GM10847 (cell line): Measurements from ENCODE around the gene GPBAR1.

Experiments used
- POLR2A ChIP-seq: IDR thresholded peaks from 2 replicates; pipeline ENCODE4 v1.6.1; 2011; ENCODE audit not compliant: insufficient read length; ENCODE audit errors: extremely low read depth

The GPBAR1 gene

GRCh38 chr2:218229851-218230250 is 31.0 kb upstream of the GPBAR1 start:
- no peak for TF ChIP-seq POLR2A

GRCh38 chr2:218230882-218231281 is 29.9 kb upstream of the GPBAR1 start:
- no peak for TF ChIP-seq POLR2A

- no peak for TF ChIP-seq POLR2A
Observed at GRCh38 chr2:218233543-218233942, 27.3 kb upstream of the GPBAR1 start.

GRCh38 chr2:218234521-218234920 is 26.3 kb upstream of the GPBAR1 start:
- no peak for TF ChIP-seq POLR2A

GRCh38 chr2:218235017-218235416 is 25.8 kb upstream of the GPBAR1 start:
- no peak for TF ChIP-seq POLR2A

- no peak for TF ChIP-seq POLR2A
Observed at GRCh38 chr2:218236829-218237228, 24.0 kb upstream of the GPBAR1 start.

GRCh38 chr2:218238887-218239286 is 21.9 kb upstream of the GPBAR1 start:
- no peak for TF ChIP-seq POLR2A

- TF ChIP-seq POLR2A = no peak
Observed at GRCh38 chr2:218244204-218244603, 16.6 kb upstream of the GPBAR1 start.

GRCh38 chr2:218244665-218245064 is 16.1 kb upstream of the GPBAR1 start:
- TF ChIP-seq POLR2A = no peak

- no peak for TF ChIP-seq POLR2A
Observed at GRCh38 chr2:218245214-218245613, 15.6 kb upstream of the GPBAR1 start.

- no peak for TF ChIP-seq POLR2A
Observed at GRCh38 chr2:218249691-218250090, 11.1 kb upstream of the GPBAR1 start.

- TF ChIP-seq POLR2A = no peak
Observed at GRCh38 chr2:218252509-218253231, 8.1 kb upstream of the GPBAR1 start.

- no peak for TF ChIP-seq POLR2A
Observed at GRCh38 chr2:218253232-218253625, 7.6 kb upstream of the GPBAR1 start.

- no peak for TF ChIP-seq POLR2A
Observed at GRCh38 chr2:218255446-218255845, 5.4 kb upstream of the GPBAR1 start.

GRCh38 chr2:218256612-218257350 is 4.0 kb upstream of the GPBAR1 start:
- no peak for TF ChIP-seq POLR2A

- no peak for TF ChIP-seq POLR2A
Observed at GRCh38 chr2:218257390-218257981, 3.3 kb upstream of the GPBAR1 start.
